ENCODE data around the gene CUEDC2.

CUEDC2 gene

GRCh38 chr10:102424916-102425315 is 7.5 kb downstream of the CUEDC2 start:
- DNase-seq (ENCODE audit: low read depth in 2 of 2): no peak
- no peak for TF ChIP-seq CTCF (IDR thresholded peaks at IDR 0.05; ENCODE audit: low read depth, low read length)
- H3K4me3 ChIP-seq (replicated peaks in 1 of 2; ENCODE audit: low read depth in 2 of 2, low read length in 2 of 2): no peak overlapping the region

- no peak overlapping the region for H3K4me3 ChIP-seq (replicated peaks in 1 of 2; ENCODE audit: low read depth in 2 of 2, low read length in 2 of 2)
- no peak for DNase-seq (ENCODE audit: low read depth in 2 of 2)
- TF ChIP-seq CTCF (IDR thresholded peaks at IDR 0.05; ENCODE audit: low read depth, low read length): no peak
Observed at GRCh38 chr10:102424145-102424544, 8.2 kb downstream of the CUEDC2 start.

GRCh38 chr10:102423372-102423968 is 8.9 kb downstream of the CUEDC2 start:
- DNase-seq (ENCODE audit: low read depth in 2 of 2): no peak
- no peak overlapping the region for H3K4me3 ChIP-seq (replicated peaks in 1 of 2; ENCODE audit: low read depth in 2 of 2, low read length in 2 of 2)
- no peak for TF ChIP-seq CTCF (IDR thresholded peaks at IDR 0.05; ENCODE audit: low read depth, low read length)

- TF ChIP-seq CTCF (IDR thresholded peaks at IDR 0.05; ENCODE audit: low read depth, low read length): peak; percentile 79
- peak overlapping the region; percentile 86 to 91 for H3K4me3 ChIP-seq (replicated peaks in 1 of 2; ENCODE audit: low read depth in 2 of 2, low read length in 2 of 2)
- peak; percentile 75 to 76 for DNase-seq (ENCODE audit: low read depth in 2 of 2)
Observed at GRCh38 chr10:102422545-102423129, 9.7 kb downstream of the CUEDC2 start.

GRCh38 chr10:102421757-102422512 is 10.4 kb downstream of the CUEDC2 start:
- DNase-seq (ENCODE audit: low read depth in 2 of 2): no peak
- no peak for TF ChIP-seq CTCF (IDR thresholded peaks at IDR 0.05; ENCODE audit: low read depth, low read length)

GRCh38 chr10:102421507-102421756 is 10.9 kb downstream of the CUEDC2 start:
- peak overlapping the region; percentile 86 to 91 for H3K4me3 ChIP-seq (replicated peaks in 1 of 2; ENCODE audit: low read depth in 2 of 2, low read length in 2 of 2)
- DNase-seq (ENCODE audit: low read depth in 2 of 2): no peak
- no peak for TF ChIP-seq CTCF (IDR thresholded peaks at IDR 0.05; ENCODE audit: low read depth, low read length)

More at GRCh38 chr10:102421757-102422512, 10.4 kb downstream of the CUEDC2 start:
- peak overlapping the region; percentile 86 to 91 for H3K4me3 ChIP-seq (replicated peaks in 1 of 2; ENCODE audit: low read depth in 2 of 2, low read length in 2 of 2)

Data from cardiac fibroblast (primary cell).